Panc1 (cell line): ENCODE data around the gene PAWR. TPM values are rescaled to one million over a fixed set of nuclear protein-coding genes. Genes with fewer than 3 reads are reported as not detected.
A peak's percentile ranks its signal among the peaks of the same experiment; 100 is the strongest.

ENCODE experiments used
- ATAC-seq: fragments of 200-7000 bp; cut with Tn5 transposase; 2 replicates; pipeline ENCODE4 v1.9.1; 2020; ENCODE audit warnings: mild to moderate bottlenecking, moderate library complexity
- BruUV-seq: library from RNA; stranded (reverse); fragments of 400-500 nt; replicated peaks from 2 replicates; lab custom pipeline; 2021; lab: Mats Ljungman, UMichigan
- CTCF ChIA-PET: fragments of 300-600 bp; sonication (Branson Sonifier 250); formaldehyde crosslinking; loops from one replicate; lab custom pipeline; 2022; ENCODE audit warnings: antibody characterized with exemption; lab: Charles Lee
- POLR2A ChIA-PET: fragments of 300-600 bp; sonication (Branson Sonifier 250); formaldehyde crosslinking; loops from one replicate; lab custom pipeline; 2022; ENCODE audit warnings: antibody characterized with exemption; lab: Charles Lee
- DNase-seq: peaks from one replicate; pipeline ENCODE4 v3.0.0-alpha.2; 2010; ENCODE audit warnings: low read depth, low spot score
- H3K27ac ChIP-seq: 2 replicates; pipeline ENCODE4 v1.5.1; 2011; ENCODE audit warnings: mild to moderate bottlenecking, low read length, inconsistent platforms
- H3K27me3 ChIP-seq: fragments of 200-500 bp; sonication (Bioruptor generic); 2 replicates; pipeline ENCODE4 v1.6.0; 2014; ENCODE audit warnings: low read length, inconsistent platforms; ENCODE audit not compliant: control insufficient read depth, insufficient read depth
- H3K36me3 ChIP-seq: fragments of 200-500 bp; sonication (Bioruptor generic); 2 replicates; pipeline ENCODE4 v1.5.1; 2014; ENCODE audit warnings: inconsistent platforms, mild to moderate bottlenecking, low read length, moderate library complexity; ENCODE audit not compliant: control insufficient read depth, insufficient read depth
- H3K4me1 ChIP-seq: 2 replicates; pipeline ENCODE4 v1.5.1; 2011; ENCODE audit warnings: inconsistent platforms, mild to moderate bottlenecking, low read length, moderate library complexity; ENCODE audit not compliant: control insufficient read depth, insufficient read depth
- H3K4me3 ChIP-seq, 2 experiments: 2 replicates each; pipeline ENCODE4 v1.5.1; 2011 to 2012; ENCODE audit warnings: low read depth in 2 of 2, low read length in 2 of 2, mild to moderate bottlenecking in 2 of 2, inconsistent platforms in 1 of 2, moderate library complexity in 1 of 2
- H3K9me3 ChIP-seq: fragments of 200-500 bp; sonication (Bioruptor generic); 2 replicates; pipeline ENCODE4 v1.5.1; 2014; ENCODE audit warnings: low read depth, mild to moderate bottlenecking, inconsistent platforms, low read length, moderate library complexity; ENCODE audit not compliant: control insufficient read depth, insufficient read depth
- CTCF ChIP-seq: fragments of 450-650 bp; IDR thresholded peaks from 2 replicates; pipeline ENCODE4 v1.5.1; 2017; ENCODE audit warnings: mild to moderate bottlenecking
- POLR2AphosphoS5 ChIP-seq: IDR thresholded peaks from 2 replicates; pipeline ENCODE4 v1.6.1; 2012; ENCODE audit warnings: mild to moderate bottlenecking, low read depth, low read length, moderate library complexity
- REST ChIP-seq, 2 experiments: IDR thresholded peaks; 2 replicates each; pipeline ENCODE4 v1.6.1; 2011 to 2012; ENCODE audit warnings: low read depth in 2 of 2, control low read depth in 1 of 2, low read length in 1 of 2, mild to moderate bottlenecking in 1 of 2, moderate library complexity in 1 of 2; ENCODE audit not compliant: insufficient read depth in 1 of 2
- SIN3A ChIP-seq: IDR thresholded peaks from 2 replicates; pipeline ENCODE4 v1.6.1; 2012; ENCODE audit warnings: low read depth, mild to moderate bottlenecking, low read length, moderate library complexity, borderline replicate concordance; ENCODE audit not compliant: insufficient read depth
- TCF7L2 ChIP-seq: IDR thresholded peaks from 2 replicates; pipeline ENCODE4 v1.6.1; 2011; ENCODE audit warnings: mild to moderate bottlenecking, low read depth, low read length, inconsistent platforms
- in situ Hi-C: cut with HindIII; loops from 2 replicates; pipeline ENCODE4 v1.10.0; 2016; ENCODE audit warnings: low sequenced_read_pairs, low pct_unique_long_range_greater_than_20kb
- intact Hi-C: fragments of 100-400 bp; cut with micrococcal nuclease; formaldehyde crosslinking; loops from one replicate; pipeline ENCODE4 v1.10.0; 2022; ENCODE audit not compliant: unreplicated experiment
- total RNA-seq: library from RNA; stranded (reverse); gene quantifications from one replicate; pipeline ENCODE4 v1.2.1, GENCODE V29; 2021; ENCODE audit not compliant: unreplicated experiment

Gene PAWR
- total RNA-seq, 1 experiment from 2014 or later = 142 TPM

GRCh38 chr12:79615596-79616560 lies 74.9 kb downstream of the PAWR start:
- no peaks in the 10 kb centered on the region for H3K4me1 ChIP-seq
- H3K4me3 ChIP-seq = no peak overlapping the region
- BruUV-seq = no TSS peak
- no peak for DNase-seq
- ChIA-PET CTCF (no interaction called here), POLR2A (interaction anchor here (0.7 kb wide), 1 partner anchor 55 kb away, joined by 3 read pairs; no protein-coding TSS in a partner anchor)
- no peak for ATAC-seq
- TF ChIP-seq TCF7L2 = no peak
- no peak for TF ChIP-seq CTCF
- no peak for TF ChIP-seq SIN3A
- TF ChIP-seq POLR2AphosphoS5 = no peak
- TF ChIP-seq REST (IDR thresholded peaks at IDR 0.05; ENCODE audit: insufficient read depth in 1 of 2, low read depth in 2 of 2, low read length in 1 of 2) = no peak
- intact Hi-C loops = no loop called here
- H3K27ac ChIP-seq = no peak overlapping the region
- H3K9me3 ChIP-seq = no peaks in the 10 kb centered on the region
- no peaks in the 10 kb centered on the region for H3K27me3 ChIP-seq
- in situ Hi-C loops = no loop called here
- H3K36me3 ChIP-seq = peaks cover 1% of the 10 kb centered on the region; the same call in 1 of the 2 replicates

GRCh38 chr12:79614730-79615129 lies 76.0 kb downstream of the PAWR start:
- POLR2A ChIA-PET = interaction anchor here (0.7 kb wide), 1 partner anchor 56 kb away, joined by 3 read pairs; no protein-coding TSS in a partner anchor
- DNase-seq (no peak), ATAC-seq (no peak)
- CTCF ChIA-PET = no interaction called here
- TSS peak; percentile 32 for BruUV-seq
- TF ChIP-seq TCF7L2 (no peak), SIN3A (no peak), REST (IDR thresholded peaks at IDR 0.05; ENCODE audit: insufficient read depth in 1 of 2, low read depth in 2 of 2, low read length in 1 of 2) (no peak), CTCF (no peak), POLR2AphosphoS5 (no peak)
- no peak overlapping the region for H3K27ac ChIP-seq
- intact Hi-C loops (no loop called here), in situ Hi-C loops (no loop called here)
- H3K36me3 ChIP-seq = peaks cover 2% of the 10 kb centered on the region; the same call in 1 of the 2 replicates
- no peaks in the 10 kb centered on the region for H3K4me1 ChIP-seq
- H3K9me3 ChIP-seq = no peaks in the 10 kb centered on the region
- H3K4me3 ChIP-seq = no peak overlapping the region
- no peaks in the 10 kb centered on the region for H3K27me3 ChIP-seq
